Sigmoid colon (tissue), 3 donors: ENCODE measurements around the gene PDE9A.

Experiments
- POLR2A ChIP-seq, 2 donors: fragments of 450-650 bp; IDR thresholded peaks; one replicate each; pipeline ENCODE4 v1.6.1; 2016; ENCODE audit warnings: antibody characterized with exemption in 2 of 2, mild to moderate bottlenecking in 2 of 2, moderate library complexity in 2 of 2
- TF ChIP-seq, protein P1 (sequence below), 4 experiments: fragments of 450-650 bp in 3 of 4; fragments of 200-600 bp in 1 of 4; IDR thresholded peaks; one replicate each; pipeline ENCODE4 v1.5.1; 2016 to 2019; ENCODE audit warnings: antibody characterized with exemption in 4 of 4, mild to moderate bottlenecking in 3 of 4, moderate library complexity in 2 of 4

DNA sequence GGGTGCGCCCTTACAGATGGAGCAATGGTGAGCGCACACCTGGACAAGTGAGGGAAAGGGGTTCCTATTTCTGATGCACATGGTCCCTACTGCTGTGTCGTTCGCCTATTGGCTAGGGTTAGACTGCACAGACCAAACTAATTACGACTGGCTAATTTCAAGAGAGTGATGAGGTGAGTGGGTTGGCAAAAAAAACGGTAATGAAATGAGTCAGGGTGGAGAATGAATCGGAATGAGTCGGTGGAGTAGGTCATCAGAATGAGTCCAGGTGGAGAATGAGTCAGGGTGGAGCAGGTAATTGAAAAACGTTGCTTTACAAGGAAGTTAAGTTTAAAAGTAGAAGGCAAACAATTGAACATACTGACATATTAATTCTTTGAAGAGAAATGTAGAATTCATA, 146.1 kb downstream of the PDE9A start:
- TF ChIP-seq POLR2A (IDR thresholded peaks at IDR 0.05): no peak
- TF ChIP-seq, protein P1, sequence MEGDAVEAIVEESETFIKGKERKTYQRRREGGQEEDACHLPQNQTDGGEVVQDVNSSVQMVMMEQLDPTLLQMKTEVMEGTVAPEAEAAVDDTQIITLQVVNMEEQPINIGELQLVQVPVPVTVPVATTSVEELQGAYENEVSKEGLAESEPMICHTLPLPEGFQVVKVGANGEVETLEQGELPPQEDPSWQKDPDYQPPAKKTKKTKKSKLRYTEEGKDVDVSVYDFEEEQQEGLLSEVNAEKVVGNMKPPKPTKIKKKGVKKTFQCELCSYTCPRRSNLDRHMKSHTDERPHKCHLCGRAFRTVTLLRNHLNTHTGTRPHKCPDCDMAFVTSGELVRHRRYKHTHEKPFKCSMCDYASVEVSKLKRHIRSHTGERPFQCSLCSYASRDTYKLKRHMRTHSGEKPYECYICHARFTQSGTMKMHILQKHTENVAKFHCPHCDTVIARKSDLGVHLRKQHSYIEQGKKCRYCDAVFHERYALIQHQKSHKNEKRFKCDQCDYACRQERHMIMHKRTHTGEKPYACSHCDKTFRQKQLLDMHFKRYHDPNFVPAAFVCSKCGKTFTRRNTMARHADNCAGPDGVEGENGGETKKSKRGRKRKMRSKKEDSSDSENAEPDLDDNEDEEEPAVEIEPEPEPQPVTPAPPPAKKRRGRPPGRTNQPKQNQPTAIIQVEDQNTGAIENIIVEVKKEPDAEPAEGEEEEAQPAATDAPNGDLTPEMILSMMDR (IDR thresholded peaks at IDR 0.05): no peak
